Glomerular visceral epithelial cell (primary cell): ENCODE data around the gene CUEDC1.

Source experiments
- DNase-seq: peaks from one replicate; pipeline ENCODE4 v3.0.0-alpha.2; 2016; ENCODE audit errors: extremely low spot score

The CUEDC1 gene, protein sequence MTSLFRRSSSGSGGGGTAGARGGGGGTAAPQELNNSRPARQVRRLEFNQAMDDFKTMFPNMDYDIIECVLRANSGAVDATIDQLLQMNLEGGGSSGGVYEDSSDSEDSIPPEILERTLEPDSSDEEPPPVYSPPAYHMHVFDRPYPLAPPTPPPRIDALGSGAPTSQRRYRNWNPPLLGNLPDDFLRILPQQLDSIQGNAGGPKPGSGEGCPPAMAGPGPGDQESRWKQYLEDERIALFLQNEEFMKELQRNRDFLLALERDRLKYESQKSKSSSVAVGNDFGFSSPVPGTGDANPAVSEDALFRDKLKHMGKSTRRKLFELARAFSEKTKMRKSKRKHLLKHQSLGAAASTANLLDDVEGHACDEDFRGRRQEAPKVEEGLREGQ

DNA sequence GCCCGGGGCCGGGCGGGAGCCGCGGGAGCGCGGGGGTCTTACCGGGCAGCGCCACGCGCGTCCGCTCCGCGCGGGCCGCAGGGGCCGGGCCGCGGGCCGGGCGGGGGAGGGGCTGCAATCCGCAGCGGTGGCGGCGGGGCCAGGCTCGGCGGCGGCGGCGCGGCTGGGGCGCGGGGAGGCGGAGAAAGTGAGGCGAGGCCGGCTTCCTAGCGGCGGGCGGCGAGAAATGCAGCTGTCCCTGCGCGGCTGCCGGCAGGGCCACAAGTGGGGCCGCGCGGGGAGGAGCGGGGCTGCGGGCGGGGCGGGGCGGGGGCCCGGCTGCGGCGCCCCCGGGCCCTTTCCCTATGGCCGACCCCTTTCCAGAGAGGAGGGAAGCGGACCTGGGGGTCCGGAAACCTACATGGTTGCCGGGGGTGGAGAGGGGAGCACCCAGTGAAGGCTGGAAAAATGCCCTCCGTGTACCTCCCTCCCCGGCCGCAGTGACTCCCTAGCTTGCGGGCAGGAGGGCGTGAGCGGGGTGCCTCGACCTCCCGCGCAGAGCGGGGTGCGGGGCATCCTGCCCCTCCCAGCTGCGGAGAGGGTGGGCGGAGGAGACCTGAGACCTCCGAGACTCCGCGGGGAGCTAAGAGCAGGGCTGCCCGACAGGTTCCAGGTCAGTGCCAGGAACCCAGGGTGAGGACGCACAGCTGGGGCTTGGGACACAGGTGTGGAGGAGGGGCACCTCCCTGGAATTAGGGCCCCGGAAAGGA, at the start of gene CUEDC1:
Gene CUEDC1 (minus strand): TSS at position 230 of the 749 bp plus-strand sequence. CDS start 69,848 bp downstream, outside the sequence.
- peak; percentile 69 for DNase-seq

DNA sequence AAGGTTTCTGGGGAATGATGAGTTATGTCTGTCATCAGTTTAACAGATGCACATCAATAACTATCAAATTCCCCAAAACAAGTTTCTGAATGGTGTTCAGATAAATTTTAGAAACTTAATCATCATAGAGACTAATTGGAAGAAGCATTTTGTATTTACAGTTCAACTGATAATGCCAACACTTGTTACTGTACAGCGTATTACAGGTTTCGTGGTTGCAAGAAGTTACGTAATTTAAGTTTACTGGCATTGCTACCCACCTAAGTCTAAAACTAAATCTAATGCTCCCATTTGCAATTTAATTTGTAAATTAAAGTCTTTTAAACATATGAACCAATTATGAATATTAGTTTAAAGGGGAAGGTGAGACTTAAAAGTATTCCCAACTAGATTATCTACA, 48.8 kb upstream of the CUEDC1 start:
- no peak for DNase-seq

DNA sequence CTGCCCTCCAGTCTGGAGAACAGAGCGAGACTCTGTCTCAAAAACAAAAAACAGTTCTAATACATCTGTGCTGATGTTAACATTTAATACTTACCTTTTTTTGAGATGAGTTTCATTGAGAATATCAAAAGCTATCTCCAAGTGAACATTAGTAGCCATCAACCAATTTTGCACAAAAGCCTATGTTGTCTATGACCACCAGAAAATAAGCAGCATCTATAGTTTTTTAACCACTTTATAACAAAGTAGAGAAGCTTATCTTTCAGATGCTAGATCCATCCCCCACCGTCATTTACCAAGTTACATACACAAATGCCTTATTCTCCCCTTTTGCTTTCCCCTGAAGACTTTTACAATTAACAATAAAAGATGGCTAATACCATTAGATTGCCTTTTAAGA, 47.8 kb upstream of the CUEDC1 start:
- no peak for DNase-seq

DNA sequence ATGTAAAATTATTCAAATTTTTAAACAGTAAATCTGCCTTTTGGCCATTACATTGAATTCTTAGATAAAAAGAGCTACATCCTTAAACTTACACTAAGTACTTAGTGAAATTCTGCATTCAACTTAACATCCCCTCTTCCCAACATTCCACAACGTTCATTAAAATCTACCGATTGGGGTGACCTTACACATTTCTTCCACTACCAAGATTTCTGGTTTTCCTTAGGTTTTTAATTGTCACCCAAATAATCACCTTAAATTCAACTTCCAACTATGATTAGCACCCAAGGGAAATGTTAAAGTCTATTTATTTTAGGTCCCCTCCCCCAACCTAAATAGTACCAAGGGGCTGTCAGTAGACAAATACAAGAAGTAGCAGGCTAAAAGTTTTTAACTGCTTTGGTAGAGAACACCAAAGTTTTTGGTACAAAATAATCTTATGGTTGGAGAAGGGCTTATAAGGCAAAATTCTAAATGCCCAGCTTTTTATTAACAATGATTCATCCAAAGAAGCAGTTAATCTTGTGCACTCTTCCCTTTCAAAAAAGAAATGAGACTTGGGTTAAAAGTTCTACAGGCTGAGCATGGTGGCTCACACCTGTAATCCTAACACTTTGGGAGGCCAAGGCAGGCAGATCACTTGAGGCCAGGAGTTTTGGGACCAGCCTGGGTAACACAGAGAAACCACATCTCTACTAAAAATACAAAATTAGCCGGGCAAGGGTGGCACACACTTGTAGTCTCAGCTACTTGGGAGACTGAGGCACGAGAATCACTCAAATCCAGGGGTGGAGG, 47.1 kb upstream of the CUEDC1 start:
- no peak for DNase-seq

DNA sequence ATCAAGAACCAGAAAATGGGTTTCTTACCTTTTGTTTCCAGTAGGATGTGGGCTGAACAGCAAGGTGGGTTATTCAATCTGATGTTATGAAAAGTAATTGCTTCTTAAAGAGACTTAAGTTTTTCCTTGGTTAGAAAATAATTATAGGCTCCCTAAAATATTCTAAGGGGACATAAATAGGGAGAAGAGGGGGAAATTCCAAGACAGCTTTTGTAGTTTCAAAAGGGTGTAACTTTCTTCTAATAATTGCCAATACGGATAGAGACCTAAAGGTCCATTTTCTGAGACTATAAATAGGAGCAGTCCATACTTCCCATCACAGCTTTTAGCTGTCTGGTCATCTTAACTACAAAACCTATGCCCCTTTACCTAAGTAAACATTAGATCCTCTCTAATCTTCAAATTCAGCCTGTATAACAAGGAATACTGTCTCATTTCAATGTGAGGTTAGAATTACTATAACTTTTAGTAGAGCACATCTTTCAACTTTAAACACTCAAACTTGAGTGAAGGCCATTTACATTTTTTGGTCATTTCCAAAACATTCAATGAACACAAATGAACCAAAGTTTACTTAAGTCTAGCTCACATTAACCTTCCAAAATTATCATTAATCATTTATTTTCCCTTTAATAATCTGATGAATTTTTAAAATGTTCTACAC, 46.4 kb upstream of the CUEDC1 start:
- no peak for DNase-seq

DNA sequence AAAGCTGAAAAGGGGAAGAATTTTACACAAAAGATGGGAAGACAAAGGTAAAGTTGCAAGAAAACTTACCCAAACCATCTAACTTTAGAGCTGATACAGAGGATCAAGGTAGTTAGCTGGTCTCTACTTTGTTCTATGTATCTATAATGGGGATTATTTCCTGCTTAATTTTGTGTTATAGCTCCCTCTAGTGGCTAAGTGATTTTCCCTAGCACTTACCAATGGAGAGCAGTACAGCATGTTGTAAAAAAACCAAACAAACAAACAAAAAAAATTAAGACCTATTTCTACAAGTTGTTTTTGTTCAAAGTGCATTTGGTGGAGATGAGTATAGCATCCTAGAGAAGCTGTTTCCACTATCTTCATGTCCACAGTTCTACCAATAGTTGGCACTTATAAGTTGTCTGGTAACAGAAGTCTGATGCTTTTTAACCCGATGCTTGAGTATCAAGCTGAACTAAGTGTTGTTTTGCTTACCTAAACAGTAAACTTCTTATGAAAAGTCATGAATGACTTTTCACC, 44.3 kb upstream of the CUEDC1 start:
- peak; percentile 77 for DNase-seq

DNA sequence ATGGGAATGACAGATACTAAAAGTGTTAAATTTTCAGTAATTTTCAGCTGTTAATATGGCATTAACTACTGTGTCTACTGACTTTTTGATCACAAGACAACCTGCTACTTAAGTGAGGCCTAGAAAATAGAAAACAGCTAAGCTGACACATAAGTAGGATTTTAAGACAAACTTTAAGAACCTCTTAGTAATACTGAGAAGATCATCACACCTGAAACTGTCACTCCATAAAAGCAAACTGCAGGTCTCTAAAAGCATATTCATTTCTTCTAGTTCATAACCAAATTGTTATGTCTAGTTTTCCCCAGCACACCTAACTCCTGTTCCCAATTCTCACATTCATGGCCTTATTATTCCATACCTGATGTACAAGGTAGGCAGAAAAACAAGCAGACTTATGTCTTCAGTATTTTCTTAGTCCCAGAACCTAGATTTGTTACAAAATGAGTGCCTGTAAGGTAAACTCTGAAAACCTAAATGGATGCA, 43.8 kb upstream of the CUEDC1 start:
- DNase-seq, result no peak

DNA sequence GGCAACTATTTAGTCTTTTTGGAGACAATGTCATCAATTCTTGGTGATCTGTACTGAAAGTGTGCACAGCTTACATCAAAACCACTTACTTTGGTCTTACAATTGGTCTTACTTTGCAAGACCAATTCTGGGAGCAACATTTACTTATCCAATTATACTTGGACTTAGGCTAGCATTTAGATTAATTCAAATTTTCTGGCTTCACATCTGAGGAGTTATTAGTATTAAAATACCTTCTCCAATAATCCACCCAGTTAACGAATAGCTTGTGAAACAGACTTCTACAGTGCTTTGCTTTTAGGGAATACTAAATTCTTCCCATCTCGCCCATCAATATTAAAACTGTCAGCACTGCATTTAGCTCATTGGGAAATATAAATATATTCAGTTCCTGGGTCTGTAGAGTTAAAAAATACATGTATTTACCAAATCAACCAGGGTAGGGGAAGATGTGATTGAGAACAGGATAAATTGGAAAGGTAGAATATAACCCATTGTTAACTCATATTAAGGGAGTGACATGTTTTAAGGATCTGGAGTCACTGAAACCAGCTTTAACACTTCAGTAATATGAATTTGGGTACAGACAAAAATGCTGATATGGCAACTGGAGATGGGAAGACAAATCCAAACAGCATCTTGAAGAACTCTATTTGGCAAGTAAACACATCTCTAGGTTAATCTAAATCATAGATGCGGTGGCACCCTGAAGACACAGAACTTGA, 42.0 kb upstream of the CUEDC1 start:
- DNase-seq, result no peak

DNA sequence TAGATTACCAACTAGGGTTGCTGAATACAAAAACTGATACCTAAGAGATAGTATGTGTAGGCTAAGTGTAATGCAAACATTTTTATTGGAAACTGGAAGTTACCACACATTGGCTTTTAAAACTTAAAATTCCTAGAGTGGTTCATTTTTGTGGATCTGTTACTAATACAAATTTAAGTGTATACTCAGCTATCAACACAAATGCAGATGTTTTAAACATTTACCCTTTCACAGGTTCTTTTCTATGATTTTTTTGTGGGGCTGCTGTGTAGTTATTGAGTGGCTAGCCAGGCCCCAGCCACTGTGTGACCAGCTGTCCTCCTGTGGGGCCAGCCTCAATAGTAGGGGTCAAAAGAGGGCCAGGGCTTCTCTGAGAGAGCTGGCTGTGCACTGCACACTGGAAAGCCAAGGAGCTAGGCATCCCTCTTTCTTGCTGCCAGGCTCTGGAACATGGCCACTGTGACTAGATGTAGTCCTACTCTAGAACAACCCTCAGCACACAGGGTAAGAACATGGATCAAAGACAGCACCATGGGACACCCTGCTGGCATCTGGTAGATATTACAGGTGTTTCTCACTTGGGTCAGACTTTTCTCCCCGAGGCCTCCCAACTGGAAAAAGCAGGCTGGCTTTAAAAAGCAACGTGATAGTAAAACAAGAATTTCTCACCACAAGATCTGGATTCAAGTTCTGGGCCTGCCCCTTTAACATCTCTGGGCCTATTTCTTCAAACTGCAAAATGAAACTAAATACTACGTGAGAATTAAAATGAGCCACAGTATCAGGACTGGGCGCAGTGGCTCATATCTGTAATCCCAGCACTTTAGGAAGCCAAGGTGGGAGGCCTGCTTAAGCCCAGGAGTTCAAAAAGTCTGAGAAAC, 40.1 kb upstream of the CUEDC1 start:
- peak; percentile 81 for DNase-seq

DNA sequence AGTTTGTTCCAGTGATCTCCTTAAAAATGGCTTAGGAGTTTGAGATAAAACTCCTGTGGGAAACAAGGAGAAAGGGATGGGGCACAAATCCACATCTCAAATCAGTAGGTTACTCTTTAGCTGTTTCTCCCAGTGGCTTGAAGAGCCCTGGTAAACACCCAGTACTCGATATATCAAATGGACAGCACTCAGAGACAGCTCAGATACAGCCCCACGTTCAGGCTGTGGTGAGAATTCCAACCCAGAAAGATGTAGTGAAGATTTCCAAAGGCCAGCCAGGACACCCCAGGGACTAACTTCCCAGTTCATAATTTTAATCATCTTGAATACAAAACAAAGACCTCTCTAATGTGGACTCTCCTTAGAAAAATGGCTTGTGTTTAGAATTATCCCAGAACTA, 39.2 kb upstream of the CUEDC1 start:
- no peak for DNase-seq

DNA sequence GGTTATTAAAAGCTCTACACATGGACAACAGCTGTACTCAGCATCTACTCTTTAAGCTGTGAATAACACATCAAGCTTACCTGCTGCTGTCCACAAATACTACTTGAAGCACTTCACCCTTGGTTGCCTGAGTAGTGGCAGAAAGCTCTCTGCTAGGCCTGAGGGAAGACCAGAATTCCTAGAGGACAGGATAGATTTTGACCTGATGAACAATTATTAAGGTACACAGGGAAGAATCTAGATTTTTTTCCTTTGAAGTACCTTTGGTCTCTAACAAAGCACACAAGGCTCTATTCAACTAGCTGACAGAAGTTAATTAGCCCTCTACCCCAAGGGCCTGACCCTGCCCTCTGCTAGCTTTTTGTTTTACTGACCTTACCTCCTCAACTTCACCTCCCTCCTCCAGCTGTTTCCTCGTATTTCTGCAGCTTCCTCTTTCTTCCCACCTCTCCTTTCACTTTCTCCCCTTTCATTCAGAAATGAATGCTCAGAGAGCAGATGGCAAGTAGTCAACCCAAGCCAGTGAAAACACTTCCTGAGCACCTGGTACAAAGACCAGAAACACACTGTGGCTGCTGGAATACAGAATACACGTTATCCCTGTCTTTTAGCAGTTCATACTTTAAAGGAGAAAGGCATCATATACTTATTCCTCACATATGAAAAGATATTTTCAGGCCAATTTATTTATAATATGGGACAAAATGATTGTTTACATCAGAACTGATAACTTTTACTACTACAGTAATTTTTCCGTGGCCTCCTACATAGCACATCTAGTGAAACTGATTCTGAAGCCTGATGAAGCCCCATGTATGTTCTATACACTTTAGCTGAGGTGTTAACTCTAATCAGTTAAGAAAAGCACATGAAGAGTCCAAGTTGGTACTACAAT, 38.5 kb upstream of the CUEDC1 start:
- no peak for DNase-seq

DNA sequence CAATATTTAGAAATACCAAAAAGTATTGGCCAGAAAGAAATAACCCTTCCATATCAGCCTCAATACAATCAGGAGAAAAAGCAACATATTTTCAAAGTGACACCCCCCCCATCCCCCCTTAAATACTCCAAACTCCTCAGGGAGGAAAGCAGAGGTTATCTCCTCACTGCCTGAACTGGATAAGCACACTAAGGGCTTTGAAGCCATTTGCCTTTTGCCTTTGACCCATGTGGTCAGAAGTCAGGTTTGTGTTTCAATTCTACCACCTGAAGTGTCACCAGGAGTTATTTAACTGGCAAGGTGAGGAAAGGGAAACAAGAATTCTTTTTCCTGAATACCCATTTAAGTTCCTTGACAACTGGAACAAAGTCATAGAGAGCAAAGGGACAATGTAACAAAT, 36.3 kb upstream of the CUEDC1 start:
- no peak for DNase-seq

DNA sequence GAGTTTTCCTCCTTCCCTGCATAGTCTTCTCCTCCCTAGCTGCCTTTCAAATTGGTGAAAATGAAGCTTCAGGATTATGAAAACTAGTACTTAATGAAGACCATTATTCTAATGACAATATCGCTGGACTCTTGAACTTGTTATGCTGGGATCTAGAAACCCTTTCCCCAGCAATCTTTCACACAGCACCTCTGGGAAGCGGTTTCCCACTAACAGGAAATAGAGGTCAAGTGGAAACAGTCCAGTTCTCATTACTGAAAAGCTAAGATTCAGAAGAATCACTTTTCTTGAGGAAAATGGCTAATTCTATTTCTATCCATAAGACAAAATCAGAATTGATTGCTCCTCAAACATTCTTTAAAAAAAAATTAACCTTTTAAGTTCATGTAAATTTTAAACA, 34.8 kb upstream of the CUEDC1 start:
- no peak for DNase-seq

DNA sequence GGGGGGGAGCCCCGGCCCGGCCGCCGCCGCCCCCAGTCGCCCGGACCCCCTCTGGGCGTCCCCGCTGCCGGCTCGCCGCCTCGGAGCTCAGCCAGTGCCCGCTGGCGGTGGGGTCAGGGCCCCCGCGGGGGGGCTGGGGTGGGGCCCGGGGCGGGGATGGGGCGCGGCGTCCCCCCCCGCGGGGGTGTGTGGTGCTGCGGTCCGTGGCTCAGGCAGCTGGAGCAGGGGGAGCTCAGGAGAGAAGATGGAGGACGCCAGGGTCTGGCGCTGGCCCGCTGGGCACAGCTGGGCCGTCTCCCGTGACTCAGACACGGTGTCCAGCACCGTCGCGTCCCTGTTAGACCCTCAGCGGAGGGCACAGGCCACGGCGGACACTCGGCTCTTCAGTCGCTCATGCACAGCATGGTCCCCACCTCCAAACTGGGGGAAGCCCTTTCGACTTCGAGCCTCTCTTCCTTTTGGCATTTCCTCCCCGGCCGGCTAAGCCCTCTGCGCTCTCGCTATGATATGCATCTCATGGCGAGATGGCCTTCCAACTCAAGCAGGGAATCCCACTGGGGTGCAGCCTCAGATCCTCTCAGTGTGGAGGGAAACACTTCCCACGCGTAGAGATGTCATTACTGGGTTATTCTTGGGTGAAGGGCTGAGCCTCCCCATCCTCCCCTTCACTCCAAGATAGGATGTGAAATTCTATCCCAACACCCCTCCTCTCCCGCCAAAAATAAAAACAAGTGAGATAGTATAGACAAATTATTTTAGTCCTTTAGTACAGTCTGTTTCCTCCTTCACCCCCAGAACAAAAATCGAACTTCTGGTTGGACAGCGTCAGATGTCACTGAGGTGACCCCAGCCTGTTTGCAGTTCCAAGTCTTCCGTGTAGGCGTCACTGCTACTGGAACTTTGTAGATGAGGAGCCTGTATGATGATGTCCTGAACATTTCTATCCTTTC, 33.4 kb upstream of the CUEDC1 start:
- DNase-seq, result peak; percentile 84

DNA sequence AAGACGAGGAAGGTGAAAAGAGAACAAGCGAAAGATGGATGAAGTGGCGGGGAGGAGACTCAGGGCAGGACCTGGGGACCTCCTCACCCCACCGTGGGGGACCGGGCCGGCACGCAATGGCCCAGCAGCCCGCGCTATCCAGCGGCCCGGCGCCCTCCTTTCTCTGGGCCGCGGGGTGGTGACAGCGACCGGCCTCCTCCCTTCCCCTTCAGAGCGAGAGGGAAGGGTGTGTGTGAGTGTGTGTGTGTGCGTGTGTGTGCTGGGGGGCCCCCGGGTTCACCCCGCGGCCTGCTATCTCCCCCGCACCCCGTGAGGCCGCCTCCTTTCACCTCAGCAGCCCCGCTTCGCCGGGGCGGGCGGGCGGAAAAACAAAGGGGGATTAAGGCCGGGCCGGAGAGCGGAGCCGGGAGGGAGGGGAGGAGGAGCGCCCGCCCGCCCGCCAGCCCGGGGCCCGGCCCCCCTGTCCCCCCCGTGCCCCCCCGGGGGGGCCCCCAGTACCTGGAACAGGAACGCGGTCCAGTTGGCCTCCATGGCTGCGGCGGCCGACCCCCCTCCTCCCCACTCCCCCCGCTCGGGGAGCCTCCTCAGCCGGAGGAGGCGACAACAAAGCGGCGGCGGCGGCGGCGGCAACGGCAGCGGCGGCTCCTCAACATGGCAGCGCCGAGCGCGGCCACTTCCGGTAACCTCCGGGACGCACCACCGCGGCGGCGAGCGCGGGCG, 32.5 kb upstream of the CUEDC1 start, which contains the start of gene VEZF1:
Gene VEZF1 (minus strand): TSS at position 674 of the 720 bp plus-strand sequence. CDS start 143 bp downstream, at position 531.
- DNase-seq, result peak; percentile 88

DNA sequence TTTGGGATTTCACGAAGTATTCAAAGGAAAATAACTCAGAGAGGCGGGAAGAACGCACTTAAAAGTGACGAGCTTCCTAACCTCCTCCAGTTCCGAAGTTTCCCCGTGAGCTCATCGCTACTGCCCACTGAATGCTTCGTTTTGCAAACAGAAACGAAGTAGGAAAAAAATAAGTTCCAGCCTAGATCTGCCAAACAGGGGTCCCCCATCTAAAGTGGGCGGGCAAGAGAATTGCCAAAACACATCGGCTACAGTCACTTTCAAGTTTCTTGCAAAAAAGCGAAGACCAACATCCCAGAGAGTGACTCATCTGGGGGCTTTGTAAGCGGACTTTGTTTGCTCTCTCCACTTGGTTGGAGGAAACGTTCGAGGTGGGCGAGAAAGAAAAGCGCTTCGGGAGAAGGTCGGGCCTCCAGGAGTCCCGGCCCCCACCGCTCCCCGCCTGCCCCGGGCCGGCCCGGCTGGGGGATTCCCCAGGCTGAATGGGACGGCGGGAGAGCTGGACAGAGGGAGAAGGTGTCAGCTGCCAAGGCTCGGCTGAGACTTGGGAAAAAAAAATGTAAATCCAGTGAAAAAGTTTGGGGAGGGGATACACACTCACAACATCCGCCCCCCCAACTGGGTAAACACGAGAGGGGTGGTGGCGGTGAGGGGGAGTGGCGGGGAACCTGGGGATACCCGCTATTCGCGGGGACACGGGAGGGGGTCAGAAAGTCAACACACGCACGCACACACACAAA, 31.8 kb upstream of the CUEDC1 start:
- DNase-seq, result peak; percentile 84
